HG03097 (cell line): ENCODE results near the gene NFE2L1.
A peak's percentile ranks its signal among the peaks of the same experiment; 100 is the strongest.

Experiments
- ATAC-seq: cut with Tn5 transposase; IDR thresholded peaks from one replicate; pipeline ENCODE4 v1.9.1; 2021; ENCODE audit not compliant: unreplicated experiment, low FRiP score

NFE2L1 gene

DNA sequence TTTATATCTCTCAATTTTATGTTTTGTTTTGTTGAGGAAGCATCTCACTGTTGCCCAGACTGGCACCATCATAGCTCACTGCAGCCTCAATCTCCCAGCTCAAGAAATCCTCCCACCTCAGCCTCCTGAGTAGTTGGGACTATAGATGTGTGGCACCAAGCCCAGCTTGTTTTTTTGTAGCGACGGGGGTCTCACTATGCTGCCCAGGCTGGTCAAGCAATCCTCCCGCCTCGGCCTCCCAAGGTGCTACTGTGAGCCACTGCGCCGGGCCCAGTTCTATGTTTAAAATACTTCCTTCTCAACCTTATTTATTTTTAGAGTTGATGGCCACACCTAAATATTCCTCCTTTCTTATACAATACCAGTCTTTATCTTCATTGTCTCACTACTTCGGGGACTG is 1.9 kb upstream of the NFE2L1 start:
- no peak for ATAC-seq

DNA sequence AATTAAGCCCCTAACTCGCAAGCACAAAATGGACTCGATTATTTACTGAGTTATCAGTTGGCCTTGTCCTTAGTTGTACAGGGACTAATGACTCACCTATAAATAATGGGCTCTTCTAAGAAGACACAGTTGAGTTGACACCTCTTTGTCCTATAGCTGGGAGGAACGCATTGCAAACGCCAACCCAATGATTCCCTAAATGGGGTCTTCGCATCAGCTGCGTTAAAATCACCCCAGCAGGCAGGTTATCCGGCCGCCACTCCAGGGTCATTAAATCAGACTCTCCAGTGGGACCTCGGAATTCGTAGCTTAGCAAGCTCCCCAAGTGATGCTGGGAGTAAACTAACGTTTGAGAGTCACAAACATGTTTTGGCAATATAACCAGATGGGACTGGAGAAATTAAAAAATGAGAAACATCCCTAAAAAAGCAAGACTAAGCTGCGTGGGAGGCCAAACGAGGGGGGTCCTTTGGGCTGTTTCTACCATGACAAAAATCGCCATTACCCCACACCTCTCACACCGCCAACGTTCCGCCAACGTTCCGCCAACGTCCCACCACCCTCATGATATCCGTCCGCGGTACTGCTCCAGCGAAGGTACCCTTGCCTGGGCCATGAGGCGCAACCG is 932 bp upstream of the NFE2L1 start:
- no peak for ATAC-seq

DNA sequence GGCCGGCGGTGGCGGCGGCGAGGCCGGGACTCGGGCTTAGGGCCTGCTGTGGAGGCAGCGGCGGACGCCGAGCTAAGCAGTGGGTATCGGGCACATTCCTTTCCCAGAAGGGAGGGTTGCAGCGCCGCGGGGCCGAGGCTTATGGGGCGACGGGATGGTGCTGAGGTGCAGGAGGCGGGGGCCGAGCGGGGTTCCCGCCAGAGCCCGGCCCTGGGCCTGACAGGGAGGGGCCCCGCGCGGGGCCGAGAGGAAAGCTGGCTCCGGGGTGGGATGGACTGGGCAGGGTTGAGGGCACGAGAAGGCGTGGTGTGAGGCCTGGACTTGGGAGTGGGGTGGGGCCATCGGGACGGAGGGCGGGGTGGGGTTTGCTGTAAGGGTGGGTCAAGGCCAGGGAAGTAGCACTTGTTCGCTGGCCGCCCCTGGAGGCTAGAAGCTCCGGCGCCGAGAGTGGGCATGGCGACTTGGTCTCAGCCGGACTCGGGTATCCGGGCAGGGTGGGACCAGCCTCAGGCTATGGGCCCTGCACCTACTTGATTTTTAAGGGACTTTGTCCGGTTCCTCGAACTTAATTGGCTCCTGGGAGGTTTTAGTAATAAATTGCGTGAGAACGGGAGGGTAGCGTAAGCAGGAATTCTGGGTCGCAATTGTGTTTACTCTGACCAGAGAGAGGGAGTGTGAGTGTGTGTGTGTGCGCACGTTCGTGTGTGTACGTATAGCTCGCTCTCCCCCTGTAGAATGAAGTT is 396 bp downstream of the NFE2L1 start:
- peak; percentile 33 for ATAC-seq

DNA sequence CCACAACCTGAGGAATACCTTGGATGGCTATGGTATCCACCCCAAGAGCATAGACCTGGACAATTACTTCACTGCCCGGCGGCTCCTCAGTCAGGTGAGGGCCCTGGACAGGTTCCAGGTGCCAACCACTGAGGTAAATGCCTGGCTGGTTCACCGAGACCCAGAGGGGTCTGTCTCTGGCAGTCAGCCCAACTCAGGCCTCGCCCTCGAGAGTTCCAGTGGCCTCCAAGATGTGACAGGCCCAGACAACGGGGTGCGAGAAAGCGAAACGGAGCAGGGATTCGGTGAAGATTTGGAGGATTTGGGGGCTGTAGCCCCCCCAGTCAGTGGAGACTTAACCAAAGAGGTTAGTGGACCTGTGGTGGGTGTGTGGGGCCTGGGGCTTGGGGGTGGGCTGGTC is 3.1 kb downstream of the NFE2L1 start:
- no peak for ATAC-seq

DNA sequence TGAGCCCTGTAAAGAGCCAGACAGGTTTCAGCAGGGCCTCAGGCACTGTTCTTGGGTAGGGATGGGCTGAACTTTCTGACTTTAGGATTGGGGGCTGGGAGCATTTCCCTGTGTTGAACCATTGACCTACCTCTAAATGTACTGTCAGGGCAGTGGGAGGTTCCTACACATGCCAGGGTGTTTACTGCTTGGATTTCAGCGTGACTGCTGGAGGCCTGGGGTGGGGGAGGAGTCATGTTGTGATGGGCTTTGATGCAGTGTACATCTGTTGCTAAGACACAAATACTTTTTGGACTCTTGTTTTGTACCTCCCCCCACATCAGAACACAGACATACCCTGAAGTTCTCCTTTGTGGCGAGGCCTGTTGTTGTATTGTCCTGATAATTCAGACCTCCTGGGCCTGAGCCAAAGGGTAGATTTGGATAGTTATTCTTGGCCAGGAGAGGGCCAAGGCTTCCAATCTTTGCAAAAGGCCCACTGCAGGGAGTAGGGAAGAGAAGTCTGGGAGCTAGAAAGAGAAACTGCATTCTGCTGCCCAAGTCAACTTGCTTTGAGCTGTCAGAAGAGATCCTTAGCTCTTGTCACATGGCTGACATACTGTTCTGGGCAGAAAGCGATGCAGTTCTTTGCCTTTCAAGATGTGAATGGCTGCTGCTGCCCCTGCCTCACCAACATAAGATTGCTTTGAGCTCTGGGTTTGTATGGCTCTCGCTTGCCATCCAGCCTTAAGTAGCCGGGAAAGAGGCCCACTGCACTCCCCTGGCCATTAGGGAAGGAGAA is 3.7 kb downstream of the NFE2L1 start:
- ATAC-seq, result no peak

DNA sequence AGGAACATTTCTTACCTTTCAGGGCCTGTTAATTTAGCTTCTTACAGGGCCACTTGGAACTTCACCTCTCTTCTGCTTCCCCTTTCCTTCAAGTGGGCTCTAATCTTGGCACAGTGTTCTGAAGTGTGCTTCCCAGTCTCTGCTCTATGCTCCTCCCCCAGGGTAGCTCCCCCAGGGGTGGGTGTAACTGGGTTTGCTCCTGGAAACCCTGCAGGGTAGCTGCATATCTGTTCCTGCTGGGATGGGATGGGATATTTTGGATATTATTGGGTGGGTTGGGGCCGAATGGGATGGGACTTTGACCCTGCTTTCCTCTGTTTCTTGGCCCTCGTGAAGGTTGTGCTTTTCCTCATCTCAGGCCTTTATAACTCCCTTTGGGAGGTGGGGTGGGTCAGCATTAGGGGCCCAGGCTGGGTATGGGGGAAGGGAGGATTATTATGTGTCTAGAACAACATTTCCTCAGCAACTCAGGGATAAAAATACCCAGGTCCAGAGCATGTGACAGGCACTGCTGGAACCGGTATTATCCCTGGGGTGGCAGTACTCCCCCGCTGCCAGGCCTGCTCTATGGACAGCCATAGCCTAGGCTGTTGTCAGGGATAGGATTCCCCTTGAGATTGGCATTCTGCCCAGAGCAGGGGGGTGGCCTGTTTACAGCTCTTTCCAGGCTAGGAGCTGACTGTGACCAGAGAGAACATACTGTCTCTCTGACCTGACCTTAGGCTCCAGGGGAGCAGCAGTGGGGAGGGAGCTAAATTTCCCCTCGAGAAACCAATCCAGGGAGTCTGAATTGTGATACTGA is 5.0 kb downstream of the NFE2L1 start:
- no peak for ATAC-seq

DNA sequence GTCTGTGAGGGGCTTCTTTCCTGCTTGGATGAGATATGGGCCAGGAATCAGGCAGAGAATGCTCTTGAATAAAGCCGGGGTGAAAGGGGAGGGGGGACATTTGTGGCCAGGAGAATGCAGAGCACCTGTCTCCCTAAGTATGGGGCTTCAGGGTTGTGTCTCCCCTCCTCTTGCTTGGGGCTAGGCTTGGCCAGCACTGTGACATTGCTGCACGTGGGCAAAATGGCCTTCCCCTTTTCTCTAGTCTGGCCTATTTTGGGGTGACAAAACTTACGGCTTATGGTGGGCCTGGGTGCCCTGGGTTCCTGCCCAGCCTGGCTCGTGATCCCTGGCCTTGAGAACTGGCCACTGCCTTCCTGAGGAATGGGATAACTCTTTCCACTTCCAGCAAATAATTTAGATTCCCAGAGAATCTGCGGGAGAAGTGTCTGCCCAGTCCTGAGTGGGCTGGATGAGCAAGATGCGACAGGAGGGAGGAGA is 5.6 kb downstream of the NFE2L1 start:
- ATAC-seq, result no peak

DNA sequence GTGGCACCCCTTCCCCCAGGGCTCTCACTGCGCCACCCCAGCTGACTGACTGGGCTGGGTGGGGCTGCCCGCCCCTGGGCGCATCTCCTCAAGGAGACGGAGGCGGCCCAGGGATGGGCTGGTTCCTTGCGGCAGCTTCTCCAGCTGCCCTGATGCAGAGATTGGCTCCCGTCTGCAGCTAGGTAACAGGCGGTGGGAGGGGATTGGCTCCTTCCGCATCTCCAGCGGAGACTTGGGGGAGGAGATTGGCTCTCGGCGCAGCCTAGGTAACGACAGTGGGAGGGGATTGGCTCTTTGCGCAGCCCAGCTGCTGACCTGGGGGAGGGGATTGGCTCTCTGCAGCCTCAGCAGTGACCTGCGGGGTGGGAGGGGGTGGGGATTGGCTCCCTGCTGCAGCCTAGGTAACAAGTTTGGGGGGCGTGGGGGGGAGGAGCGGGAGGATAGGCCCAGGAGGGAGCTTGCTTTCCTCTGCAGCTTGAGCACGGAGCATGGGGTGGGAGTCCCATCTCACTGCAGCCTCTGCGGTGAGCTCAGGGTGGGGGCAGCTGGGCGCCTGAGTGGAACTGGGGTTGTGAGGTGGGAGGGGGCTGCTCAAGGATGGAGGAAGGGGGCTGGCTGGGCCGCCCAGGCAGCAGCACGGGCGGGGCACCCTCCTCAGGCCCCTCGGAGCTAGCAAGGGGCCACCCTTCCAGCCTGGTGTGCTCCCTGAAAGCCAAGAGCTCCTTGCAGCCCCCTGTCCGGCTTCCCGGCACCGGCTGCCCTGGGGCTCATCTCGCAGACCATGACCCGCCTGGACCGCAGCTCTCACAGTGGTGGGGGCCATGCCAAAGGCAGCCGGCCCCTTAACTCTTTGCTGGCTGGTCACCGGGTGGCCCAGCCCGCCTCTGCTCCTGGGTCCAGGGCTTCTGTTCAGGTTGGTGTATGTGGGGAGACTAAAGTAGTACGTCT is 6.4 kb downstream of the NFE2L1 start:
- no peak for ATAC-seq

DNA sequence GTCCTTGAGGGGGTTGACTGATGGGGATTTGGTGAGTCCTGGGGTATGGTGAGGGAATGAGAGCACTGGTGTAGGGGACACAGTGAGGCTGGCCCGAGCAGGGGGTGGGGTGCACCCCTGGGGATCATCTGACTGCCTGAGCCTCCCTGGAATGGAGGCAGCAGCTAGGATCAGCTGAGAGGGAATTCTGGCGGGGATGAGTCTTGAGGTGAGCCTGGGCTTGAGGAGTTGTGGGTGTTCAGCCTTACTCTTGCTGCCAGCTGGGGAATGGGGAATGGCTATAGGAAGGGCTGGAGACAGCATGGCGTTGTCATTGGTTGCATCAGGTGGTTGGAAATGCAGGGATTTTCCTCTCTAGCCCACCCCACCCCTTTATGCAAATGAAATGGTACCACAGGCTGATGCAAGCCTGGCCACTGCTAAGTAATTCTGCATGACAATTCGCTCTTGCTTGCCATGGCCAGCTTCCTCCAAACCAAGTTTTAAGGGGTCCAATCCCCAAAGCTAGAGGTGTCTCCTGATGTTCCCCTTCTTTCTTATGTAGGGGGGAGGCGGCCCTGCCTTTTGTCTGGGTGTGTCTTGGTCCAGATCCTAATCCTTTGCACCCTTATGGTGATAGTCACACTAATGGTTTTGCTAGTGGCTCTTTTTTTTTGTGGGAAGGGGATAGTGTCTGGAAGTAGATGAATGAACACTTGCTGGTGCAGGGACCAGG is 7.5 kb downstream of the NFE2L1 start:
- no peak for ATAC-seq

DNA sequence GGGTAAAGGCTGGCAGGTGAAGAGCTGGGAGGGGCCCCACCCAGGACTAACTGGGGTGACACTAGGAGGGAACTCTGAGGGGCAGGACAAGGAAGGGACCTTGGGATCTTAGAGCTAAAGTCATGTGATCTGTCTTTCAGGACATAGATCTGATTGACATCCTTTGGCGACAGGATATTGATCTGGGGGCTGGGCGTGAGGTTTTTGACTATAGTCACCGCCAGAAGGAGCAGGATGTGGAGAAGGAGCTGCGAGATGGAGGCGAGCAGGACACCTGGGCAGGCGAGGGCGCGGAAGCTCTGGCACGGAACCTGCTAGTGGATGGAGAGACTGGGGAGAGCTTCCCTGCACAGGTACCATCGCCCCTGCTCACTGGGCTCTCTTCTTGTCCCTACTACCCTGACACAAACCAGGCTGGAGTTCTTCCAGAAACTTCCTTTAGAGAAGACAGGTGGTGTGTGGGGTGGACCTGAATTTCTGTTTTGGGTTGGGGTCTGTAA is 8.1 kb downstream of the NFE2L1 start:
- ATAC-seq, result no peak

DNA sequence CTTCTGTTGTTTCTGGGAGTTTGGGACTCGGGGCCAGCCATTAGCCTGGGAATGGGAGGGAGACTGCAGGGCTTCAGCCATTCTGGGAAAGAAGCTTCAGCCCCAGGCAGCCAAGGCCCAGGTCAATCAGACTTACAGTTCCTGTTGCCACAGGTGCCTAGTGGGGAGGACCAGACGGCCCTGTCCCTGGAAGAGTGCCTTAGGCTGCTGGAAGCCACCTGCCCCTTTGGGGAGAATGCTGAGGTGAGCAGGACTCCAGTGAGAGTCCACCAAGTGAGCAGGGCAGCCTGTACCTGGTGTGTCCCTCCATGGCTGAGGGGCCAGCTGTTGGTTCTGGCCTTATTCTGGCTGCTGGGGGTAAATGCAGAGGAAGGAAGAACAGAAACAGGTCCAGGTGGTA is 8.7 kb downstream of the NFE2L1 start:
- ATAC-seq, result no peak

DNA sequence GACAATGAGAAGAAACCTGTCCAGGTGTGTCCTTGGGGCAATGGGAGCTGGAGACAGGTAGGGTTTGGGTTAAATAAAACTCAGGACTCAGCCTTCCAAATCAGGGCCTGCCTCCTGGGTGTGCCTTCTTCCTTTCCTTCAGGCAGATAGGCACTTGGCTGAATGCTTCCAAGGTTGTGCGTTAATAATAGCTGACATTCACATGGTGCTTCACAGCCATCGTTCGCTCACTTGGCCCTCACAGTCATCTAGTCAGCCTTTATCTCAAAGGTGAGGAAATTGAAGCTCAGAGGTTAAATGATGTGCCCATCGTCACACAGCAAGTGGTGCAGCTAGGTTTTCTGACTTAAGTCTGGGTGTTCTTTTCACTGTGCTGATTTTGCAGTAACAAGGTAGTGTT is 9.5 kb downstream of the NFE2L1 start:
- no peak for ATAC-seq

DNA sequence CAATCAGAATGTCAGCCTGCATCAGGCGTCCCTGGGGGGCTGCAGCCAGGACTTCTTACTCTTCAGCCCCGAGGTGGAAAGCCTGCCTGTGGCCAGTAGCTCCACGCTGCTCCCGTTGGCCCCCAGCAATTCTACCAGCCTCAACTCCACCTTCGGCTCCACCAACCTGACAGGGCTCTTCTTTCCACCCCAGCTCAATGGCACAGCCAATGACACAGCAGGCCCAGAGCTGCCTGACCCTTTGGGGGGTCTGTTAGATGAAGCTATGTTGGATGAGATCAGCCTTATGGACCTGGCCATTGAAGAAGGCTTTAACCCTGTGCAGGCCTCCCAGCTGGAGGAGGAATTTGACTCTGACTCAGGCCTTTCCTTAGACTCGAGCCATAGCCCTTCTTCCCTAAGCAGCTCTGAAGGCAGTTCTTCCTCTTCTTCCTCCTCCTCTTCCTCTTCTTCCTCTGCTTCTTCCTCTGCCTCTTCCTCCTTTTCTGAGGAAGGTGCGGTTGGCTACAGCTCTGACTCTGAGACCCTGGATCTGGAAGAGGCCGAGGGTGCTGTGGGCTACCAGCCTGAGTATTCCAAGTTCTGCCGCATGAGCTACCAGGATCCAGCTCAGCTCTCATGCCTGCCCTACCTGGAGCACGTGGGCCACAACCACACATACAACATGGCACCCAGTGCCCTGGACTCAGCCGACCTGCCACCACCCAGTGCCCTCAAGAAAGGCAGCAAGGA is 10.4 kb downstream of the NFE2L1 start:
- ATAC-seq, result no peak

DNA sequence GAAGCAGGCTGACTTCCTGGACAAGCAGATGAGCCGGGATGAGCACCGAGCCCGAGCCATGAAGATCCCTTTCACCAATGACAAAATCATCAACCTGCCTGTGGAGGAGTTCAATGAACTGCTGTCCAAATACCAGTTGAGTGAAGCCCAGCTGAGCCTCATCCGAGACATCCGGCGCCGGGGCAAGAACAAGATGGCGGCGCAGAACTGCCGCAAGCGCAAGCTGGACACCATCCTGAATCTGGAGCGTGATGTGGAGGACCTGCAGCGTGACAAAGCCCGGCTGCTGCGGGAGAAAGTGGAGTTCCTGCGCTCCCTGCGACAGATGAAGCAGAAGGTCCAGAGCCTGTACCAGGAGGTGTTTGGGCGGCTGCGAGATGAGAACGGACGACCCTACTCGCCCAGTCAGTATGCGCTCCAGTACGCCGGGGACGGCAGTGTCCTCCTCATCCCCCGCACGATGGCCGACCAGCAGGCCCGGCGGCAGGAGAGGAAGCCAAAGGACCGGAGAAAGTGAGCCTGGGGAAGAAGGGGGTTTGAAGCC is 11.0 kb downstream of the NFE2L1 start:
- ATAC-seq, result no peak

DNA sequence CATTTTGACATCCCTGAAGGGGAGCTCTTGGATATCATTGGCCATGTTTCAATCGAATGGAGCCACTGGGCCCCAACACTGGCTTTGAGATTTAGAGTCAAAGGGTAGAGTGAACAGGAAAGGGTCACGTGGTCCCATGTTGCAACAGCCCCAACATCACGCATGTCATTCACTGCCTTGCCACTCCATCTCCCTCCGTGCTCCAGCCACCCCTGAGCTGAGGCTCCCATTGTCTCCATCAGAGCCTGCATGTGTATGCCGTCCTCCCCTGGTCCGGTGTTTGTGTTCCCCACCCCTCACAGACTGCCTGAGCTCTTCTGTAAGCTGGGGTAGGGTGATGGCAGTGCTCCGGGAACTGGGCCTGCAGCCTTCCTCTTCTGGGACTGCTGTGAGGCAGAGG is 12.1 kb downstream of the NFE2L1 start:
- no peak for ATAC-seq

DNA sequence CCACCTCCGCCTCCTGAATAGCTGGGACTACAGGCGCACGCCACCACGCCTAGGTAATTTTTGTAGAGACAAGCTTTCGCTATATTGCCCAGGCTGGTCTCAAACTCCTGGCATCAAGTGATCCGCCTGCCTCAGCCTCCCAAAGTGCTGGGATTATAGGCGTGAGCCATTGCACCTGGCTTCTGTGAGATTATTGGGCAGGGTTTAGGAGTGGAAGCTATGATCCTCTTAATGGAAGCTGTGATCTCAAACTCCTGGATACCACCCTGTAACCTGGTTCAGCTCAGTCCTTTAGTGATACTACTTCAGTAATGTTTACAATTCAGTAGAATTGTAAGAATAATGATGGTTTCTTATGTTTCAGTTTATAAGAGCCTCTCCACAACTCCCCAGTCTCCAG is 14.1 kb downstream of the NFE2L1 start:
- ATAC-seq, result no peak

DNA sequence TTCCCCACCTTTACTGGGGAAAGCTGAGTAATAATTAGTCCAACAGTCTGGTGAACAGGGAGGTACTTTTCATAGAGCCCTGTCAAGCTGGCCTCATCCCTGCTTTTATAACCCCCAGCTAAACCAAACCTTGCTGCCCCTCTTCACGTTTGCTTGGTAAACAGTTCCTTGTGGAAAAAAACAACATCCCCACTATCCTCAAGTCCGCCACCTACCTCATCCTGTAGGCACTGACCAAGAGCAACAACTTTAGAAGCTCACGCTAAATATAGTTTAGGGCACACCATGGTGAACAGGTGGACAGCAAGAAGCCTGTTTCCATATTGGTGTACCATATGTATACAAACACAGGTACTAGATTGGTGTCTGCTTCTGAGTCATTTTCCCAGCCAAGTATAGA is 16.5 kb downstream of the NFE2L1 start:
- no peak for ATAC-seq

DNA sequence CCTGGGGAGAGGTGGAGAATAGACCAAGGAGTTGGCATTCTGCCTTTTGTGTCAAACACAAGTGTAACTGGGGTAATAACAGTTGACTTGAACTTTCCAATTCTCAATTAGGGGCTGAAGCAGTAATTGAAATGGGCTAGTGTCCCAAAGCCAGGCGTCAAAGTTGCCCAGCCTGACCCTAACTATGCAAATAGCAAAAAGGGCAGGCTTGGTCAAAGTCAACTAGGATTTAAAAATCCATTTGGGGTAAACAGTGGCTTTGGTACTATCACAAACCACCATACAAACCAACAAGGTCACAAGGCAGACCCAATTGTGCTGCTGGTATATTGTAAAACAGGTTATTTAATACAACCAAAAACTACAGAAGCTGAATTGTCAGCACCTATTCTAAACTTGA is 18.0 kb downstream of the NFE2L1 start:
- no peak for ATAC-seq
